GM23248 (cell line): ENCODE measurements around the gene SNHG17.

Source experiments
- EZH2 ChIP-seq: fragments of 200-600 bp; sonication (generic); IDR thresholded peaks from 2 replicates; pipeline ENCODE4 v1.6.1; 2018; ENCODE audit warnings: antibody characterized with exemption, mild to moderate bottlenecking; ENCODE audit not compliant: insufficient read depth, poor library complexity, severe bottlenecking
- EZH2phosphoT487 ChIP-seq: fragments of 200-600 bp; sonication (generic); IDR thresholded peaks from 2 replicates; pipeline ENCODE4 v1.6.1; 2018; ENCODE audit warnings: antibody characterized with exemption, moderate library complexity, mild to moderate bottlenecking, low read depth; ENCODE audit not compliant: insufficient read depth

DNA sequence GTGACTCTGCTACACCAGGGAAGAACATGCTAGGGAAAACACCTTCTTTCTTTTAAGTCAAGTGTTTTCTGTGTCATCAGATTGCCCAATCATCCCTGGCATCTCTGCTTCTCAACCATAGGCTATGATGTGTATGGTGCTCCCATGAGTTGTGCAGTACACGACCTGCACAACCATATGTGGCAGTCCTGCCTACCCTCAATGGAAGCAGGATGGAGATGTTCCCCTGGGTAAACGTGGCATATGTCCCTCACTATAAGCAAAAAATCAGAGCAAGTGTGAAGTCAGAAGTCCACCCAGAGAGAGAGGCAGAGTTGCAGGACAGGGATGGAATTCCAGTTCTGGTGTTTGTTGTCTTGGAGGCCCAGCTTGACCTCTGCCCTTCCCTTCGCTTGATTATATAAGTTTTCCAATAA lies 10.3 kb upstream of the SNHG17 start:
- TF ChIP-seq EZH2, result no peak
- TF ChIP-seq EZH2phosphoT487, result no peak
